Ovary (tissue), 9 donors: ENCODE data around the gene ALG1. TPM values are rescaled to one million over a fixed set of nuclear protein-coding genes. Genes with fewer than 3 reads are reported as not detected.

Experiments used
- DNase-seq, 5 donors: peaks; one replicate each; pipeline ENCODE4 v3.0.0-alpha.2; 2019 to 2020
- H3K27ac ChIP-seq, 2 donors: fragments of 200-600 bp; one replicate each; pipeline versions ENCODE4 v1.5.1 to v1.8.0; 2019 to 2022
- H3K27me3 ChIP-seq: fragments of 200-600 bp; one replicate; pipeline ENCODE4 v1.8.0; 2022
- H3K36me3 ChIP-seq: fragments of 200-600 bp; sonication (generic); one replicate; pipeline ENCODE4 v1.5.1; 2019
- H3K4me1 ChIP-seq: one replicate; pipeline ENCODE4 v1.8.1; 2013; ENCODE audit warnings: mild to moderate bottlenecking, moderate library complexity; ENCODE audit not compliant: insufficient read depth
- H3K4me3 ChIP-seq: fragments of 200-600 bp; sonication (generic); one replicate; pipeline ENCODE4 v1.5.1; 2017
- H3K9me3 ChIP-seq, 2 donors: fragments of 200-600 bp in 1 of 2; sonication (generic) in 1 of 2; one replicate each; pipeline versions ENCODE4 v1.5.1 to v1.8.1; 2013 to 2019; ENCODE audit warnings: mild to moderate bottlenecking in 1 of 2, moderate library complexity in 1 of 2
- CTCF ChIP-seq, 3 donors: fragments of 450-650 bp in 2 of 3; fragments of 200-600 bp in 1 of 3; IDR thresholded peaks; one replicate each; pipeline versions ENCODE4 v1.5.1 to v1.8.0; 2016 to 2022; ENCODE audit warnings: antibody characterized with exemption in 3 of 3, mild to moderate bottlenecking in 1 of 3
- EP300 ChIP-seq: sonication (generic); formaldehyde crosslinking; IDR thresholded peaks from one replicate; pipeline ENCODE4 v1.6.1; 2017; ENCODE audit warnings: antibody characterized with exemption
- POLR2A ChIP-seq: fragments of 450-650 bp; IDR thresholded peaks from one replicate; pipeline ENCODE4 v1.6.1; 2017; ENCODE audit warnings: antibody characterized with exemption, mild to moderate bottlenecking, moderate library complexity
- WGBS, 3 donors: extraction: QIAGEN DNeasy Blood & Tissue Kit in 1 of 3; methylation state at CpG; one replicate each; pipeline versions ENCODE4 v1.1.5 to v1.1.7; 2013 to 2017; 5-methylcytosine and 5-hydroxymethylcytosine counted together
- intact Hi-C, 4 donors: fragments of 100-400 bp; cut with DNase I; formaldehyde crosslinking; loops; one replicate each; pipeline versions ENCODE4 v1.11.0 to v1.15.1; 2022 to 2023
- polyA plus RNA-seq, 2 donors: library from polyadenylated mRNA; stranded (reverse); fragments of 200-250 nt in 1 of 2; fragments of 350-450 nt in 1 of 2; fragmentation: Illumina TruSeq in 1 of 2; extraction: RNeasy Lipid Tissue Mini Kit (QIAGEN cat#74804) in 1 of 2; gene quantifications; one replicate each; pipeline ENCODE4 v1.2.3, GENCODE V29; 2013 to 2014
- total RNA-seq, 7 donors: library from RNA; depleted of rRNA in 2 of 7; stranded (reverse); fragments of >200 nt in 2 of 7; fragmentation: NEBNext Ultra II Directional in 3 of 7; extraction: Animal tissue kit (Norgen Biotek cat#: 25700) in 3 of 7; gene quantifications; one replicate each; pipeline versions ENCODE4 v1.1.0 to v1.2.4, GENCODE V29; 2016 to 2023
- donor health status: DM: no; HTN: no; CAD: no; lungs with moderate emphysema.
- donor health status: DM: no; HTN: no; CAD: no.
- donor health status: Bipolar disorder and iron deficiency.
- donor health status: DM: yes; HTN: yes; CAD: no.
- donor health status: DM: no; HTN: no; CAD: no.
- donor health status: DM: yes; HTN: yes; CAD: no.

ALG1 gene
- total and polyA plus RNA-seq, 9 donors: 9.1 to 21.3 (median 15.5) TPM

GRCh38 chr16:5064915-5065314 lies 6.7 kb upstream of the ALG1 start:
- 66 to 80% (median 70%) methylated on average over 7 of the region's 7 CpGs for WGBS, 3 donors
- no peaks in the 10 kb centered on the region for H3K4me1 ChIP-seq
- TF ChIP-seq CTCF (IDR thresholded peaks at IDR 0.05): no peak
- TF ChIP-seq POLR2A: no peak
- TF ChIP-seq EP300: no peak
- H3K9me3 ChIP-seq: no peaks in the 10 kb centered on the region
- H3K4me3 ChIP-seq: no peak overlapping the region
- H3K36me3 ChIP-seq: no peaks in the 10 kb centered on the region
- H3K27me3 ChIP-seq: no peaks in the 10 kb centered on the region
- intact Hi-C loops: no loop called here
- no peak for DNase-seq
- H3K27ac ChIP-seq: no peak overlapping the region

GRCh38 chr16:5065326-5065725 lies 6.3 kb upstream of the ALG1 start:
- Histone ChIP-seq H3K27me3 (no peaks in the 10 kb centered on the region), H3K9me3 (no peaks in the 10 kb centered on the region), H3K27ac (no peak overlapping the region), H3K4me1 (no peaks in the 10 kb centered on the region), H3K4me3 (no peak overlapping the region), H3K36me3 (no peaks in the 10 kb centered on the region)
- WGBS, 3 donors: 55 to 61% (median 59%) methylated on average over 8 of the region's 8 CpGs
- DNase-seq: no peak
- TF ChIP-seq CTCF (IDR thresholded peaks at IDR 0.05) (no peak), POLR2A (no peak), EP300 (no peak)
- intact Hi-C loops: no loop called here

GRCh38 chr16:5065813-5066212 lies 5.8 kb upstream of the ALG1 start, which contains the start of gene C16orf89:
C16orf89 (minus strand) TSS chr16:5065956; CDS start chr16:5065908, 48 bp downstream.
- no peaks in the 10 kb centered on the region for H3K9me3 ChIP-seq
- 48 to 55% (median 50%) methylated on average over 10 of the region's 10 CpGs for WGBS, 3 donors
- intact Hi-C loops: no loop called here
- no peak for DNase-seq
- H3K27me3 ChIP-seq: no peaks in the 10 kb centered on the region
- H3K4me1 ChIP-seq: no peaks in the 10 kb centered on the region
- H3K27ac ChIP-seq: no peak within 1 kb of the TSS
- no peak for TF ChIP-seq CTCF (IDR thresholded peaks at IDR 0.05)
- TF ChIP-seq POLR2A: no peak
- H3K36me3 ChIP-seq: no peaks in the 10 kb centered on the region
- H3K4me3 ChIP-seq: no peak within 1 kb of the TSS

- Histone ChIP-seq H3K36me3 (no peaks in the 10 kb centered on the region), H3K27me3 (no peaks in the 10 kb centered on the region), H3K4me1 (no peaks in the 10 kb centered on the region), H3K4me3 (no peak overlapping the region), H3K27ac (no peak overlapping the region), H3K9me3 (no peaks in the 10 kb centered on the region)
- intact Hi-C loops: no loop called here
- WGBS, 3 donors: 63 to 69% (median 68%) methylated on average over 6 of the region's 6 CpGs
- no peak for TF ChIP-seq EP300
- TF ChIP-seq CTCF (IDR thresholded peaks at IDR 0.05): no peak
- no peak for TF ChIP-seq POLR2A
- no peak for DNase-seq
Observed at GRCh38 chr16:5066511-5066910, 5.1 kb upstream of the ALG1 start.
